GM10847 (cell line): ENCODE results near the gene TMEM256.

ENCODE experiments used
- POLR2A ChIP-seq: IDR thresholded peaks from 2 replicates; pipeline ENCODE4 v1.6.1; 2011; ENCODE audit not compliant: insufficient read length; ENCODE audit errors: extremely low read depth

TMEM256 gene

DNA sequence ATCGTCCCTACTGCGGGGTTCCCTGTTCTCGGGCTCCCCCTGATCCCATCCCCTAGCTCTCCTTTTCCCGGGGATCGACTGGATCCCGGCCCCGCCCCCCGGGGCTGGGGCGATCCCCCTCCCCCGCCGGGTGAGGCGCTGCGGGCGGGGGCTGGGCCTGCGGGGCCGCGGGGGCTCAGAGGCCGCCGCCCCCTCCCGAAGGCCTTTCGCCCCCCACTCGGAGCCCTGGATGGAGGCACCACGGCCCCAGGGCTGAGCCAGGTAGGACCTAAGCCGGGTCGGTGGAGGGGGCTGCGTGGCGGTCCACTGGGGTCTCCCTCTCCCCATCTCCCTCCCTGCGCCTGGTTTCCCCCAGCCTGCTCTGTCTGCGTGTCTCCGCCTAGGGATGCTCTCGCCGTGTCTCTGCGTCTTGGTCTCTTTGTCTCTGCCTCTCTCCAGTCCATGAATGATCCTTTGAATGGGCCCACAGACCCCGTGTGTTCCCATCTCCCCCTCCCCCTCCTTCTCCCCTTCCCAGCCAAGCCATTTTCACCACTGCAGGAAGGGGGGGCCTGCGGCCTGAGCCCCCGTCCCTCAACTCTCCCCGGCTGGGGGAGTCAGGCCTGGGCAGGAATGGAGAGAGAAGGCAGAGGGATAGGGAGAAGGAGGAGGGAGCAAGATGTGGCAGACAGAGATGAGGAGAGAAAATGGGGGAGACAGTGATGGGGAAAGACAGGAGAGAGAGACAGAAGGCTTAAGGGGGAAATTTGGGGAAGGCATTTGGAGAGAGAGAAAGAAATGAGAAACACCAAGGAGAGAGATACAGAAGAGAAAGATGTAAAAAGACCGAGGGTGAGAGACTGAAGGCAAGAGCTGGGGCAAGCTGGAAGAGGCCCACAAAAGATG, 1.7 kb upstream of the TMEM256 start:
- no peak for TF ChIP-seq POLR2A

DNA sequence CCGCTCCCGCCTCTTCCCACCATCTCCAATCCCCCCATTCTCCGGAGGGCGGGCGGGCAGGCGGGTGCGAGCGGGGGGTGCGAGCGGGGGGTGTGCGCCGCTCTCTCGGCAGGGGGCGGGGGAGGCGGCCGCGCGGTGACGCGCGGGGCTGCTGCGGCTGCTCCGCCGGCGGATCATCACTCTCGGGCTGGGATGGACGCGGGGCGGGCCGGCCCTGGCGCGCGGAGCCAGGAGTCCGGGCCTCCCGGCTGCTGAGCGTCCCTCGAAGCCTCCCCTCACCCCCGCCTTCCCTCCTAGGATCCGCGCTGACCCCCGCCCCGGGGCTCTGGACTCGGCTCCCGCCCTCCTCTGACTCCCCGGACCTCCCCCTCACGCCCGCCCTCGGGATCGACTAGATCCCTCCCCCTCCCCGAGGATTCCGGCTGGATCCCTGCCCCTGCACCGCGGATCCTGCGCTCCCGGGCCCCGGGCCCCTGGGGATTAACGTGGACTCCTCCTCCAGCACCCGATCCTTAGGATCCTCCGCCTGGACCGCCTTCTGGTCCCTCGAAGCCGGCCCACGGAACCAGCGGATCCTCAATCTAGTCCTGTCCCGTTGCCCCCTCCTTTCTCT, 946 bp upstream of the TMEM256 start:
- no peak for TF ChIP-seq POLR2A

DNA sequence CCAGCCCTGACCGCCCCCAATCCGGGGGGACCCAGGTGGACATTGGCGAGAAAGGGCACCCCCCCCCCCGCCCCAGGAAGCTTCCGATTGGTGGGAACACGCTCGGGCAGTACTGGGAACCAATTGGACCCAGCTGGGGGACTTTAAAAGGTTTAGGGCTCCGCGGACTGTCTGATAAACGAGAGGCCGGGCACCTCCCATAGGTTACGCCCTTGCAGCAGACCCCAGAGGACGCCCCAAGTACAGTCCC, 245 bp downstream of the TMEM256 start:
- TF ChIP-seq POLR2A, result no peak

DNA sequence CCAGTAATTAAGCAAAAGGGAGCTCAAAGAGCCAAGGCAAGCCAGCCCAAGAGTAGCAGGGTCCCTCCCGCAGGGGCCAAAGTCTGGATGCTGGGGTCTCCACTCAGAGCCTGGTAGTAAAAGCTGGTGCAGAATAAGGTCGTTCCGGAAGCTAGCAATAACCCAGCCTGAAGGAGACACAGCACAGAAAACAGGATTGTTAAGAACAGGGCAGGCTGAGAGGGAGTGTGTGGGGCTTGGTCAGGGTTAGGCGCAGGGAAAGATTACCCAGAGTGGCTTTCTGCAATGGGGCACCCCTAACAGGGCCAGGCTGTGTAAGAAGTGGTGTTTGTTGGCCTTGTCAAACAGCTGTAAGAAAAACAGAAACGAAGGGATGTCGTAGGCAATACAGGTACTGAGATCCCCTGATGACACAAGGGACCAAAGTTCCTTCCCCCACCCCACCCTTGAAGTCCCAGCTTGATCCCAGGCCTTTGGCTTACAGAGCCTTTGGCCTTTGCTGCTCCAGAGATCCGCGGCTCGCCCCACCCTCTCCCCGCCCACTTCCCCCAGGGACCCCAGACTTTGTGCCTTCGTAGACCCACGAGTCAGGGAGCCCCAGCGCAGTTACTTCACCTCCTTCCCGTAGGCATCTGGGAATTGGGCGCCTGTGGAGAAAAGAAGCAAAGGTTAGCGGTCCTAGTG, 712 bp downstream of the TMEM256 start:
- TF ChIP-seq POLR2A, result no peak

DNA sequence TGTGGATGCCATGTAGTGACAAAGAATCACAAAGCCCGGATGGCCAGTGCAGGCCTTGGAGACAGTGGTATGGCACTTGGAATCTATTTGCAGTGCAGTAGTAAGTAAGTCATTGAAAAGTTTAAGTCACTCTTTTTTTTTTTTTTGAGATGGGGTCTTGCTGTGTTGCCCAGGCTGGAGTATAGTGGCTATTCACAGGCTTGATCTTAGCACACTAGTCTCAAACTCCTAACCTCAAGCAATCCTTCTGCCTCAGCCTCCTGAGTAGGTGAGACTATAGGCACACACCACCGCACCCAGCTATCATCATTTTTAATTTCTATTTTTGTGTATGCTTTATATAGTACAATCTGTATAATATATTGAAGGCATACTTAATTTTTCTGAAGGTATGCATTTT, 5.3 kb downstream of the TMEM256 start:
- no peak for TF ChIP-seq POLR2A

DNA sequence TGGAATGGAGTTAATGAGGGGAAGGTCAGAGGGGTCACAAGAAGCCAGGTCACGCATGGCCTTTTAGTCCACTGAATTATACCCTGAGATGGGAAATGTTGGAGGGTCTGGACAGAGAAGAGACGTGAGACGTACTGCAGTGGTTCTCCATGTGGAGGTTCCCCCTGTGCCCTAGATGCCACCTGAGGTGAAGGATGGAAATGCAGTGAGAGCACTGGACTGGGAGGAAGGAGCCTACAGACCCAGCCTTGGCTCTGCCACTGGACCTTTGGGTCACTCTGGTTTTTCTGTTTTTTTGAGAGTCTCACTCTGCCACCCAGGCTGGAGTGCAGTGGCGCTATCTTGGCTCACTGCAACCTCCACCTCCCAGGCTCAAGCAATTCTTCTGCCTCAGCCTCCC, 7.8 kb downstream of the TMEM256 start:
- no peak for TF ChIP-seq POLR2A

DNA sequence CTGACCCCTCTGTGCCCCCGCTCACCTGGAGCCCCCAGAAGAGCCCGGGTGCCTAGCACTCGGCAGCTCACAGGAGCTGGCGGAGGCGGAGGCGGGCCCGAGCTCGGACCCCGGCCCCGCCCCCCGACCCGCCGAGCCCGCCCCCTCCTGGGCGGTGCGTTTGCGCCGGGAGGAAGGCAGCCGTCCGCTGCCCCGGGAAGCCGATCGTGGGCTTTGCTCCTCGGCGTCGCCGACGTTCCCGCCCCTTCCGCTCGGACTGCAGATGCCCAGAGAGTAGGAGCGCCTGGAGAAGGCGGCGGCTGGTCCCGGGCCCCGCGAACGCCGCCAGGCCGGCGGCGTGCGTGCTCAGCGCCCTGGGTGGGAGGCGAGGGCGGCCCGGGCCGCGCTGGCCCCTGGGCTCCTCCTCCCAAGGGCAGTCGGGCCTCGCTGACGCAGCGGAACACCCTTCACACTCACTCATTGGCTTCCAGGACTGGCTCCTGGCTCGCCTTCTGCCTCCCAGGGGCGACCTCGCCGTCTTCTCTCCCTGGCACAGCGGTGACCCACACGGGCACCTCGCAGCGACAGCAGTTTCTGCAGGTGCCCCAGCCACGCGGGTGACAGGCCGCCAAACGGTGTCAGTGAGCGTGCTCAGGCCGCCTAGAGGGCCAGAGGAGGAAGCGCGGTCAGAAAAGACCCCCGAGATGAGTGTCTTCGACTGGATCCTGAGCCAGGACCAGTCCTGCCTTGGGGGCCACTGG, 9.3 kb downstream of the TMEM256 start, which contains the start of gene PLSCR3:
Gene PLSCR3 (minus strand): TSS at position 74 of the 740 bp plus-strand sequence. CDS start 415 bp downstream, outside the sequence.
- TF ChIP-seq POLR2A, result peak; percentile 72

DNA sequence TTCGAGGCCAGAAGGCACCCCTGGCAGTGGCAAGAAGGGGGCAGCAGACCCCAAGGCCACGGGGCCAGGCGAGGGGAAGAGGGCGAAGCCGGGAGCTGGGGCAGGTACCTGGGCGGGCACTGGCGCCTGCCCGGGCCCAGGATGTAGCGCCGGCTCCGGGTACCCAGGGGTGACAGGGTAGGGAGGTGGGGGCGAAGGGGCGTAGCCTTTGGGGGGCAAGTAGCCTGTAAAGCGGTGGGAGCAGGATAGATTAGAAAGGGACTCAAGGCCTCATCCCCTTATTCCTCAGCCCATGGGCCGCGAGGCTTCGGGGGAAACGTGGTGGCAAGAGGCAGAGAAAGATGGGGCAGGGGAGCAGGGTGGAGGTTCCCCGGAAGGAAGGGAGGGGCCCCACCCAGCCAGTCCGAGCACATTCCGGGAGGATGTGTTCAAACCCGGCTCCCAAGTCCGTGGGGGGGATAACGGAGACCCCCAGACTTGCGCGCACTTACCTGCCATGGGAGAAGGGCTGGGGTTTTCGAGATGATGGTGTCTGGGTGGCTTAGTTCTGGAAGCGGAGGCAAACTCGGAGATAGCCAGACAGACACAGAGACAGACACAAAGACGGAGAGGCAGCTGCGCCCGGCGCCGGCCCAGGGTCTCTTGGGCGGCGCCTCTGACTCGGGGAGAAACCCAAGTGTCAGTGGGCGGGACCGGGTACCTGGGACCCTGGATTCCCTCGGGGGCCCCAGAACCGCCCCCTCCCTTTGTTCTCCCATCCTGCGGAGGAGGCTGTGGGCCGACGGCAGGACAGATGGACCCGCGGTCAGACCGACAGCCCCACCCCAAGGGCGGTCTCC, 10.1 kb downstream of the TMEM256 start:
- TF ChIP-seq POLR2A, result no peak

DNA sequence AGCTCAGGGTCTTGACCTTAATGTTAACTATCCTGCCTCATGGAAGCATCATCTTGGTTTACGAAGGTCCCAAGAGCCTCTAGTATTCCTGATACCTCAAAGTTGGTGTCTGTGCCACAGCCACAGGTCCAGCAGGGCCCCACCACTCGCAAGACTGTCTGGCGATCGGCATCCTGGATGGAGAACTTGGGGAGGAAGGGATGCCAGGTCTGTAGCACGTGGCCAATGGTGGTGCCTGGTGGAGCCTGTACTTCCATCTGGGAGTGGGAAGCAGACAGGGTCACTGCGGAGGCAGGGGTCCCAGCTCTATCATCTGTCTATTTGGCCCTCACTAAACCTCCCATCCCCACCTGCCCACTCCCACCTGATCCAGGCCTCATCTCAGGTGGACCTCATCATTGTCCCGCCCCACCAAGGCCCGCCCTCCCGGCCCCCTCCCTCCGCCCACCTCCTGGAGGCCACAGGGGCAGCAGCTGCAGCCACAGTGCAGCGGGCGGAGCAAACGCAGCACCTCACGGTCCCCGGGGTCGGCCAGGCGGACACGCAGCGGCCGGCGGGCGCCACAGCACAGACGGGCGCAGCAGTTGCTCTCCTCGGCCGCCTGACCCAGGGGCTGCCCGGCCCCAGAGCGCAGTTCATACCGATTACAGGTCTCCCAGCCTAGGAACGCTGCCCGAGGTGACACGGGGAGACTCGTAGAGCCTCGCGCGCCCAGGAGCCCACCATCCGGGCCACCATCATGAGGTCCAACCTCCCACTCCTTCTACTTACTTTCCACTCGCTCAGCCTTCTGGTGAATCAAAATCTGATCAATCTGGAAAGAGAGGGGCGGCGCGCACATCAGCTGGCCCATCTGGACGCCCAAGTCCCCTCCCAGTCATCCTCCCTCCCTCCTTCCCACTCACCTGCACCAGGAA, 10.9 kb downstream of the TMEM256 start:
- no peak for TF ChIP-seq POLR2A

DNA sequence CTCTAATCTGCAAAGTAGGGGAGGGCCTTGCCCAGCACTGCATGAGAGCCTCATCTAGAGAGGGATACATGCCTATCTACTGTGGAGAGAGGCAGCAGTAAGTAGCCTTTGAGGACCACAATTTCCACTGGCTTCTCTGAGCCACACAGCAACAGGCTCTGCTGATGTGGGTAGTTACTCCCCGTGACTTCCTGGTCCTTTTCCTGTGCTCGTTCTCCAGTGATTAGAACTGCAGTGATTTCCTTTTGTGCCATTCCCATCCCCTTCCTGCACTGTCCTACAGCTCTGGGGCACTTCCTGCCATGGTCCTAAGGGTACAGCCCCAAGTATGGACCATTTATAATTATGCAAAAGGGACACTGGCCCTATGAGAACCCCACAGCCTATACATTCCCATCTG, 12.6 kb downstream of the TMEM256 start:
- TF ChIP-seq POLR2A, result no peak

DNA sequence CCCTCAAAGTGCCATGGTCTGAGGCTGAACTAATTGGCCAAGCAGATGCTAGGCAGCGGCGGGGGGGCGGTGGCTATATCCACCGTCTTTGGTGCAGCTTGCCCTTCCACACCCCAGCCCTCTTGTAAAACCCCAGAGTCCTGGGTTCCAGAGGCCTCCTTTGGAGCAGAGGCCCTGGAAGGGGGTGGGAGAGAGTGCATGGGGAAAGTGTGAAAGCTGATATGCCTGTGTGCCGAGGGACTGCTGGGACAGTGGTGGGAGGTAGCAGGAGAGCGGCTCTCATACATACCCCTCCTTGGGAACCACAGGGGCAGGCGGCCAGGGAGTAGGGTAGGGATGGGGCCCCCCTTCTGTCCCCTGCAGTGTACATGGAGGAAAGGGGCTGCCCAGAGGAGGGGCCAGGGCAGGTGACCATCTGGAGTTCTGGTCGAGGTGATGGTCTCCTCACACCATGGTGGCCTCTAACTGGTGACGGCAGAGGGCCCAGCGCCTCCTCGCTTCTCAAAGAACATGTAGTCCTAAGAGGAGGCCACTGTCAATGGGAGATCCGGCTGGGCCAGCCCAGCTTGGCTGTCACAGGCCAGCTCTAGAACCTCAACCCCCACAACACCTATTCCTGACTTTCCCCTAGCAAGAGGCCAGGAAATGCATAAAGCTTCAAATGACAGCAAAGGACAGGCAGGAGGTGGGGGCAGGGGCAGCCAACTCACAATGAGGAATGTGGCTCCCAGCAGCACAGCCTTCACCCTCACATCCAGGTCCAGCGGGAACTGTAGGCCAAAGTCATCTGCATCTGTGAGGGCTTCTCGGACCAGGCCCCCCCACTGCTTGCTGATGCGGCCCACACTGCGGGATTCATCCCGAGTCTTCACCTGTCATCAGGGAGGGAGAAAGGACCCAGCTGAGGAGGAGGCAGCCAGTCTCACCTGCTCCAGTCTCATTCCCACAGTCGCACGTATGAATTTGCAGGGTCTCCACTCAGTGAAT, 13.7 kb downstream of the TMEM256 start:
- TF ChIP-seq POLR2A, result no peak

DNA sequence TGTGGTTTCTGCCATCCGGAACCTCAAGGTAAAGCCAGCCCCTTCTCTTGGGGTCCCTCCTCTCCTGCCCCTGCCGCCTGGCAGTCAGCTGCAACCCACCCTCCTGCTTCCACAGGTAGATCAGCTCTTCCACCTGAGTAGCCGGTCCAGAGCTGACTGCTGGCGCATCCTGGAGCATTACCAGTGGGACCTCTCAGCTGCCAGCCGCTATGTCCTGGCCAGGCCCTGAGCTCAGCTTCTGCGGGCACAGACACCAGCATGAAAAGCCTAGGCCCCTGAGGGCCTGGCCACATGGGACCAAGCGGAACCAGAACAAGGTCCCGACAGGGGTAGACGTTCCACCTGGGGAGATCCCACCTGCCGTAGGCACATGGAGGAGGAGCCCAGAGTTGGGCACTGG, 15.0 kb downstream of the TMEM256 start:
- no peak for TF ChIP-seq POLR2A
